OCI-LY3 (cell line): ENCODE data around the gene CYP2C18.

Experiments
- H2AFZ ChIP-seq: fragments of 200-600, 300-600 bp; shearing (Covaris generic); 2 replicates; pipeline ENCODE4 v1.6.0; 2014; ENCODE audit warnings: antibody characterized with exemption, low read depth, low read length
- H3K27ac ChIP-seq: fragments of 200-600, 300-600 bp; sonication (generic); 2 replicates; pipeline ENCODE4 v1.5.1; 2014; ENCODE audit warnings: mild to moderate bottlenecking, low read length, moderate library complexity, mixed read lengths
- H3K27me3 ChIP-seq: fragments of 200-600, 300-600 bp; sonication (generic); 2 replicates; pipeline ENCODE4 v1.6.1; 2014; ENCODE audit warnings: low read depth, low read length, mixed read lengths
- H3K36me3 ChIP-seq: fragments of 200-600, 300-600 bp; sonication (generic); replicated peaks from 2 replicates; pipeline ENCODE3; 2014; ENCODE audit warnings: low read depth, low read length, mixed read lengths
- H3K4me1 ChIP-seq: fragments of 300-600, 200-600 bp; sonication (generic); 2 replicates; pipeline ENCODE4 v1.6.1; 2014; ENCODE audit warnings: low read length, mixed read lengths
- H3K4me2 ChIP-seq: fragments of 200-600, 300-600 bp; sonication (generic); 2 replicates; pipeline ENCODE4 v1.6.1; 2014; ENCODE audit warnings: low read length, mixed read lengths
- H3K4me3 ChIP-seq: fragments of 300-600, 200-600 bp; sonication (generic); 2 replicates; pipeline ENCODE4 v1.5.1; 2014; ENCODE audit warnings: antibody characterized with exemption, mild to moderate bottlenecking, low read length, moderate library complexity
- H3K79me2 ChIP-seq: fragments of 300-600, 200-600 bp; shearing (Covaris generic); 2 replicates; pipeline ENCODE4 v1.6.1; 2014; ENCODE audit warnings: mild to moderate bottlenecking, low read length, mixed read lengths
- H3K9ac ChIP-seq: fragments of 300-600, 200-600 bp; shearing (Covaris generic); 2 replicates; pipeline ENCODE4 v1.6.0; 2014; ENCODE audit warnings: mild to moderate bottlenecking, low read length, moderate library complexity
- H3K9me3 ChIP-seq: fragments of 200-600, 300-600 bp; shearing (Covaris generic); 2 replicates; pipeline ENCODE4 v1.6.1; 2014; ENCODE audit warnings: low read length, mixed read lengths; ENCODE audit not compliant: insufficient read depth
- H4K20me1 ChIP-seq: fragments of 200-600, 300-600 bp; sonication (generic); 2 replicates; pipeline ENCODE4 v1.6.1; 2016; ENCODE audit warnings: low read length, mixed read lengths; ENCODE audit not compliant: insufficient read depth
- CTCF ChIP-seq: fragments of 200-600, 300-600 bp; sonication (generic); IDR thresholded peaks from 2 replicates; pipeline ENCODE4 v1.5.1; 2014; ENCODE audit warnings: antibody characterized with exemption, low read length, low read depth
- EZH2phosphoT487 ChIP-seq: fragments of 200-600 bp; shearing (Covaris generic); IDR thresholded peaks from 2 replicates; pipeline ENCODE4 v1.6.1; 2018; ENCODE audit warnings: antibody characterized with exemption, mixed run types, low read depth

The CYP2C18 gene

GRCh38 chr10:94710578-94710977 lies 27.0 kb downstream of the CYP2C18 start:
- Histone ChIP-seq H2AFZ (no peak overlapping the region), H3K4me1 (no peaks in the 10 kb centered on the region), H3K4me3 (no peak overlapping the region), H3K27ac (no peak overlapping the region), H3K36me3 (no peaks in the 10 kb centered on the region), H3K27me3 (no peaks in the 10 kb centered on the region), H4K20me1 (no peaks in the 10 kb centered on the region), H3K9ac (no peak overlapping the region), H3K4me2 (no peak overlapping the region), H3K9me3 (no peaks in the 10 kb centered on the region), H3K79me2 (no peaks in the 10 kb centered on the region)
- no peak for TF ChIP-seq EZH2phosphoT487
- TF ChIP-seq CTCF, result no peak

- no peak for TF ChIP-seq EZH2phosphoT487
- TF ChIP-seq CTCF, result no peak
- Histone ChIP-seq H3K27me3 (no peaks in the 10 kb centered on the region), H4K20me1 (no peaks in the 10 kb centered on the region), H2AFZ (no peak overlapping the region), H3K9ac (no peak overlapping the region), H3K36me3 (no peaks in the 10 kb centered on the region), H3K9me3 (no peaks in the 10 kb centered on the region), H3K79me2 (no peaks in the 10 kb centered on the region), H3K27ac (no peak overlapping the region), H3K4me3 (no peak overlapping the region), H3K4me2 (no peak overlapping the region), H3K4me1 (no peaks in the 10 kb centered on the region)
Observed at GRCh38 chr10:94725871-94726270, 42.3 kb downstream of the CYP2C18 start.

- Histone ChIP-seq H3K79me2 (no peaks in the 10 kb centered on the region), H3K4me1 (no peaks in the 10 kb centered on the region), H4K20me1 (no peaks in the 10 kb centered on the region), H3K4me2 (no peak overlapping the region), H3K27me3 (no peaks in the 10 kb centered on the region), H3K36me3 (no peaks in the 10 kb centered on the region), H3K27ac (no peak overlapping the region), H3K4me3 (no peak overlapping the region), H2AFZ (no peak overlapping the region), H3K9me3 (no peaks in the 10 kb centered on the region), H3K9ac (no peak overlapping the region)
- no peak for TF ChIP-seq EZH2phosphoT487
- TF ChIP-seq CTCF, result no peak
Observed at GRCh38 chr10:94735197-94735596, 51.7 kb downstream of the CYP2C18 start.

- TF ChIP-seq CTCF, result no peak
- TF ChIP-seq EZH2phosphoT487, result no peak
- no peak overlapping the region for H2AFZ ChIP-seq
Observed at GRCh38 chr10:94738588-94738987, 55.1 kb downstream of the CYP2C18 start.

More at GRCh38 chr10:94738588-94738987, 55.1 kb downstream of the CYP2C18 start:
- Histone ChIP-seq H3K9me3 (no peaks in the 10 kb centered on the region), H4K20me1 (no peaks in the 10 kb centered on the region), H3K36me3 (no peaks in the 10 kb centered on the region), H3K4me1 (no peaks in the 10 kb centered on the region), H3K79me2 (no peaks in the 10 kb centered on the region), H3K4me2 (no peak overlapping the region), H3K9ac (no peak overlapping the region), H3K27ac (no peak overlapping the region), H3K4me3 (no peak overlapping the region), H3K27me3 (no peaks in the 10 kb centered on the region)
